Fibroblast of lung (primary cell): ENCODE results near the gene OLA1. TPM values are rescaled to one million over a fixed set of nuclear protein-coding genes. Genes with fewer than 3 reads are reported as not detected.

Experiments
- DNase-seq, 2 donors: peaks; one replicate each; pipeline versions ENCODE4 v3.0.0 to v3.0.0-alpha.2; 2010; ENCODE audit warnings: low read depth in 2 of 2
- H2AFZ ChIP-seq: 2 replicates; pipeline ENCODE4 v1.5.1; 2012; ENCODE audit warnings: low read length, control low read depth, inconsistent platforms
- H3K27ac ChIP-seq: 2 replicates; pipeline ENCODE4 v1.5.1; 2011; ENCODE audit warnings: low read length, control low read depth; ENCODE audit not compliant: insufficient read depth
- H3K27me3 ChIP-seq: 2 replicates; pipeline ENCODE4 v1.5.1; 2011; ENCODE audit warnings: mild to moderate bottlenecking, low read length; ENCODE audit not compliant: control insufficient read depth, insufficient read depth
- H3K36me3 ChIP-seq: 2 replicates; pipeline ENCODE4 v1.5.1; 2011; ENCODE audit warnings: low read length; ENCODE audit not compliant: control insufficient read depth, insufficient read depth
- H3K4me1 ChIP-seq: 2 replicates; pipeline ENCODE4 v1.5.1; 2011; ENCODE audit warnings: low read length; ENCODE audit not compliant: control insufficient read depth, insufficient read depth; ENCODE audit errors: extremely low read depth
- H3K4me2 ChIP-seq: 2 replicates; pipeline ENCODE4 v1.5.1; 2011; ENCODE audit warnings: low read length, control low read depth; ENCODE audit not compliant: insufficient read depth; ENCODE audit errors: extremely low read depth
- H3K4me3 ChIP-seq, 4 experiments: fragments of 200-600 bp in 1 of 4; sonication (generic) in 1 of 4; replicated peaks in 1 of 4; 2 replicates each; pipeline ENCODE4 v1.5.1; 2011 to 2016; ENCODE audit warnings: low read length in 4 of 4, low read depth in 3 of 4, mild to moderate bottlenecking in 3 of 4, control low read depth in 2 of 4, inconsistent platforms in 1 of 4, mixed read lengths in 1 of 4; ENCODE audit not compliant: insufficient read depth in 1 of 4; ENCODE audit errors: control extremely low read depth in 1 of 4
- H3K79me2 ChIP-seq: 2 replicates; pipeline ENCODE4 v1.5.1; 2012; ENCODE audit warnings: mild to moderate bottlenecking, low read length, inconsistent platforms; ENCODE audit not compliant: control insufficient read depth, insufficient read depth
- H3K9ac ChIP-seq: 2 replicates; pipeline ENCODE4 v1.5.1; 2011; ENCODE audit warnings: mild to moderate bottlenecking, low read length, control low read depth; ENCODE audit not compliant: insufficient read depth
- H3K9me3 ChIP-seq: 2 replicates; pipeline ENCODE4 v1.5.1; 2012; ENCODE audit warnings: low read depth, low read length; ENCODE audit not compliant: control insufficient read depth, insufficient read depth
- H4K20me1 ChIP-seq: 2 replicates; pipeline ENCODE4 v1.5.1; 2011; ENCODE audit warnings: low read length; ENCODE audit not compliant: control insufficient read depth, insufficient read depth; ENCODE audit errors: extremely low read depth
- CTCF ChIP-seq, 2 donors: IDR thresholded peaks in 1 of 2; conservative IDR thresholded peaks in 1 of 2; 1 replicate in 1 of 2; 2 replicates in 1 of 2; pipeline ENCODE4 v1.5.1; 2011 to 2012; ENCODE audit warnings: low read length in 2 of 2, control low read depth in 1 of 2, inconsistent platforms in 1 of 2, low read depth in 1 of 2, mild to moderate bottlenecking in 1 of 2
- EZH2 ChIP-seq: IDR thresholded peaks from 2 replicates; pipeline ENCODE4 v1.5.1; 2012; ENCODE audit warnings: low read length, control low read depth, mild to moderate bottlenecking; ENCODE audit errors: missing control alignments
- polyA plus RNA-seq, 2 donors: library from polyadenylated mRNA; depleted of rRNA in 1 of 2; stranded (reverse) in 1 of 2; unstranded in 1 of 2; fragments of >200 nt; gene quantifications; 2 replicates each; pipeline ENCODE4 v1.2.1, GENCODE V29; 2011 to 2012; ENCODE audit warnings: missing spikeins in 1 of 2
- total RNA-seq: library from RNA; depleted of rRNA; stranded (reverse); fragments of >200 nt; gene quantifications from 2 replicates; pipeline ENCODE4 v1.2.1, GENCODE V29; 2014

Gene OLA1
- total and polyA plus RNA-seq, 2 donors (not counting 1 experiment from before 2014, with no cell fraction given) = 74.3 to 91.4 TPM

GRCh38 chr2:174062934-174063333, 185.4 kb downstream of the OLA1 start:
- Histone ChIP-seq H3K4me3 (no peak overlapping the region), H3K27ac (no peak overlapping the region), H3K36me3 (no peaks in the 10 kb centered on the region), H4K20me1 (no peaks in the 10 kb centered on the region), H3K4me1 (peaks cover 2% of the 10 kb centered on the region), H3K9me3 (no peaks in the 10 kb centered on the region), H3K79me2 (no peaks in the 10 kb centered on the region), H2AFZ (no peak overlapping the region), H3K4me2 (no peak overlapping the region), H3K27me3 (no peaks in the 10 kb centered on the region), H3K9ac (no peak overlapping the region)
- TF ChIP-seq EZH2 (no peak), CTCF (conservative IDR thresholded peaks at IDR 0.05 in 1 of 2, IDR thresholded peaks at IDR 0.05 in 1 of 2; ENCODE audit: low read depth in 1 of 2, low read length in 2 of 2) (no peak)
- peak in 1 of 2 donors; percentile 32 for DNase-seq

GRCh38 chr2:174059884-174060244, 188.5 kb downstream of the OLA1 start:
- Histone ChIP-seq H3K4me3 (no peak overlapping the region), H3K27me3 (no peaks in the 10 kb centered on the region), H3K36me3 (no peaks in the 10 kb centered on the region), H3K79me2 (no peaks in the 10 kb centered on the region), H3K9ac (no peak overlapping the region), H3K4me1 (peaks cover 2% of the 10 kb centered on the region), H3K4me2 (no peak overlapping the region), H2AFZ (no peak overlapping the region), H3K27ac (no peak overlapping the region), H4K20me1 (no peaks in the 10 kb centered on the region), H3K9me3 (no peaks in the 10 kb centered on the region)
- DNase-seq = peak; percentile 35 to 49
- TF ChIP-seq CTCF (conservative IDR thresholded peaks at IDR 0.05 in 1 of 2, IDR thresholded peaks at IDR 0.05 in 1 of 2; ENCODE audit: low read depth in 1 of 2, low read length in 2 of 2) (no peak), EZH2 (no peak)

- no peak overlapping the region for H3K4me2 ChIP-seq
Measured at GRCh38 chr2:174059178-174059883, 189.0 kb downstream of the OLA1 start.

More at GRCh38 chr2:174059178-174059883, 189.0 kb downstream of the OLA1 start:
- Histone ChIP-seq H2AFZ (no peak overlapping the region), H3K4me3 (no peak overlapping the region), H4K20me1 (no peaks in the 10 kb centered on the region), H3K4me1 (peaks cover 2% of the 10 kb centered on the region), H3K27me3 (no peaks in the 10 kb centered on the region), H3K9me3 (no peaks in the 10 kb centered on the region), H3K36me3 (no peaks in the 10 kb centered on the region), H3K79me2 (no peaks in the 10 kb centered on the region), H3K9ac (no peak overlapping the region), H3K27ac (peak overlapping the region; percentile 43)
- TF ChIP-seq EZH2 (no peak), CTCF (conservative IDR thresholded peaks at IDR 0.05 in 1 of 2, IDR thresholded peaks at IDR 0.05 in 1 of 2; ENCODE audit: low read depth in 1 of 2, low read length in 2 of 2) (no peak)
- peak; percentile 77 to 88 for DNase-seq
